Measurements from ENCODE around the gene GIPR. TPM values are rescaled to one million over a fixed set of nuclear protein-coding genes. Genes with fewer than 3 reads are reported as not detected.

GIPR gene
- total and polyA plus RNA-seq, 4 experiments from 2014 or later = 0.12 to 6.4 (median 6.1) TPM; not detected in 1

DNA sequence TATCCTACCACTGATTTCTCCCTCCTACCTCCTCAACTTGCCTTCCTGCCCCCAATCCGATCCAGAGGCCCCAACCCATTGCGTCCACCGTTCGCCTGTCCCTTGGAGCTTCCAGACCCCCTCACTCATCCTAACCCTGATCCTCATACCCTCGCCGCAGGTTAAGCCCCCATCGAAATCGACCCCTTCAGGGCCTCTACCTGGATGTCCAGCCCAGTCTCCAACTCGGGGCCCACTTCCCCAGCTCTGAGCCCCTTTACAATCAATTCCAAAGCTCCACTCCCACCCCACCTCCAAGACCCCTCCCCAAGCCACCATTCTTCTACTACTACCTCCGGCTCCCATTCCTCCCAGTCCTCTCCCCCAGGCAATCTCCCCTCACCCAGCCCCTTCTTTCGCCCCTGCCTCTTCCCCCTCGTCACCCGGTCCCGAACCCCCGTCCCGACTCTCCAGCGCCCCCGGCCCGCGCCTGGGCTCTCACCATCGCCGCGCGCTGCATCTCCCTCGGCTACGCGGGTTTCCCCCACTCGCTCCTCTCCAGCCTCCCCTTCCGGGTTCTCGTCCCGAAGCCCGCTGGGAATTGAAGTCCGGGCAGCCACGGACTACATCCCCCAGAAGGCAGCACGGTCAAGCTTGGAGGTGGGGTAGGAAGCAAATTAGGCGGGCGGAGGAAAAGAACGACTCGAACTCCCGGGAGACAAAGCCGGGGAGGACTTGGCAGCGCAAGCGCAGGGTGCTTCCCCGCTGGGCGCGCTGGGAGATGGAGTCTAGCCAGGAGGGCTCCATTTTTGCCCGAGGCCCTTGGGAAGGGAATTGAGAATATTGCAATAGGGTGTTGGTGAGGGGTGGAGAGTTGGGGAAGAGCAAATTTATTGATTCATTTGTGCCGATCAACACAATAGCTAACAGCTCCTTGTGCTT is 62.6 kb downstream of the GIPR start, which contains the start of gene FBXO46:
TSS of gene FBXO46 (minus strand) at position 529 of the 921 bp plus-strand sequence. CDS start 17,401 bp downstream, outside the sequence.
- no peaks in the 10 kb centered on the region for H3K9me3 Mint-ChIP-seq
- peak within 1 kb of the TSS; percentile 89 to 100 (median 93) for H3K4me3 Mint-ChIP-seq
- H3K27ac Mint-ChIP-seq = peak within 1 kb of the TSS; percentile 83 to 96 (median 94)

More for the DNA sequence above, 62.6 kb downstream of the GIPR start, which contains the start of gene FBXO46:
- no peaks in the 10 kb centered on the region for H3K9me3 ChIP-seq (ENCODE audit: control insufficient read depth in 1 of 2, low read length in 2 of 2)
- ChIA-PET POLR2A (ENCODE audit: partially characterized antibody) (interaction anchor here (0.6 to 2.9 kb wide), 13 partner anchors 10 to 1545 kb away, joined by 3 to 55 read pairs (median 4); partner anchors contain the start of genes IRF2BP1, OPA3, PPP1R37 and QPCTL), CTCF (ENCODE audit: partially characterized antibody) (interaction anchor here (1.0 to 2.4 kb wide), 7 partner anchors 14 to 245 kb away, joined by 3 to 14 read pairs (median 7); partner anchors contain the start of genes QPCTL, SIX5 and SNRPD2)
- no peaks in the 10 kb centered on the region for H3K27me3 Mint-ChIP-seq
- peak within 1 kb of the TSS; percentile 68 to 97 for H3K4me3 ChIP-seq (ENCODE audit: low read length in 2 of 2)
- H3K4me1 Mint-ChIP-seq = peaks cover 16 to 51% (median 30%) of the 10 kb centered on the region in 4 donors
- DNase-seq = peak; percentile 90 to 97 (median 92)
- intact Hi-C loops (cut with micrococcal nuclease) = loop anchor here (1.0 to 5.0 kb wide), 5 partner anchors 13 to 638 kb away; partner anchors contain the start of genes PPP1R37, QPCTL, SIX5 and SYMPK
- H3K27me3 ChIP-seq (ENCODE audit: insufficient read depth, low read length) = no peaks in the 10 kb centered on the region
- no peaks in the 10 kb centered on the region for H3K36me3 ChIP-seq (ENCODE audit: insufficient read depth, low read length)
- H3K4me1 ChIP-seq (ENCODE audit: insufficient read depth, low read length) = peaks cover 35% of the 10 kb centered on the region
- peak within 1 kb of the TSS; percentile 89 for H3K27ac ChIP-seq (ENCODE audit: low read depth, low read length)
- H3K36me3 Mint-ChIP-seq = peaks cover 4 to 6% of the 10 kb centered on the region in 2 donors

Small RNA genes within 50 kb of the gene (microRNA-seq; reads per million reads assigned to microRNA genes)
- gene MIR330 (ENCODE audit: borderline microRNAs expressed, borderline number of aligned reads, borderline replicate concordance) (126 reads per million, percentile 71 among the genes with 10 or more reads in this experiment), gene MIR642A (ENCODE audit: borderline microRNAs expressed, borderline number of aligned reads, borderline replicate concordance) (not detected), gene MIR642B (ENCODE audit: borderline microRNAs expressed, borderline number of aligned reads, borderline replicate concordance) (not detected)

Other genes with a start within 250 kb of the GIPR start
- 10 to 100 TPM; 46.6 to 46.9 TPM for gene ERCC1, start 244.3 kb upstream of the GIPR start, total RNA-seq
- 10 to 100 TPM; 36.2 to 38.3 TPM for gene ERCC1, start 244.3 kb upstream of the GIPR start, polyA plus RNA-seq
- 1 to 10 TPM; 4.2 to 4.7 TPM for gene FOSB, start 200.2 kb upstream of the GIPR start, total RNA-seq
- gene FOSB, start 200.2 kb upstream of the GIPR start, polyA plus RNA-seq = 10 to 100 TPM; 12.5 to 17.1 TPM
- gene RTN2, start 171.2 kb upstream of the GIPR start, total RNA-seq = 1 to 10 TPM in 1 of 2 experiments, under 1 TPM in 1; 0.14 to 1.1 TPM
- gene RTN2, start 171.2 kb upstream of the GIPR start, polyA plus RNA-seq = under 1 TPM in 1 of 2 donors, not detected in 1; 0.48 TPM
- 1 to 10 TPM; 5.8 to 7.9 TPM for gene PPM1N, start 169.8 kb upstream of the GIPR start, total RNA-seq
- gene PPM1N, start 169.8 kb upstream of the GIPR start, polyA plus RNA-seq = 1 to 10 TPM; 3.7 to 4.0 TPM
- gene VASP, start 160.7 kb upstream of the GIPR start, total RNA-seq = 10 to 100 TPM; 89.8 to 92.8 TPM
- gene VASP, start 160.7 kb upstream of the GIPR start, polyA plus RNA-seq = 10 to 100 TPM; 49.1 to 53.4 TPM
- gene OPA3, start 83.4 kb upstream of the GIPR start, total RNA-seq = 10 to 100 TPM in 1 of 2 experiments, 1 to 10 TPM in 1; 9.9 to 10.8 TPM
- 10 to 100 TPM in 1 of 2 donors, 1 to 10 TPM in 1; 4.4 to 12.9 TPM for gene OPA3, start 83.4 kb upstream of the GIPR start, polyA plus RNA-seq
- gene GPR4, start 66.0 kb upstream of the GIPR start, total RNA-seq = not detected
- gene GPR4, start 66.0 kb upstream of the GIPR start, polyA plus RNA-seq = not detected
- 10 to 100 TPM; 76.7 to 78.0 TPM for gene EML2, start 28.8 kb upstream of the GIPR start, total RNA-seq
- gene EML2, start 28.8 kb upstream of the GIPR start, polyA plus RNA-seq = 10 to 100 TPM; 11.0 to 20.8 TPM
- 100 to 1,000 TPM; 380 to 406 TPM for gene SNRPD2, start 23.7 kb downstream of the GIPR start, total RNA-seq
- gene SNRPD2, start 23.7 kb downstream of the GIPR start, polyA plus RNA-seq = 1,000 to 10,000 TPM in 1 of 2 donors, 100 to 1,000 TPM in 1; 956 to 1,238 TPM
- 10 to 100 TPM; 10.8 to 11.4 TPM for gene QPCTL, start 24.4 kb downstream of the GIPR start, total RNA-seq
- 1 to 10 TPM in 1 of 2 donors, under 1 TPM in 1; 0.94 to 1.5 TPM for gene QPCTL, start 24.4 kb downstream of the GIPR start, polyA plus RNA-seq
- gene FBXO46, start 62.7 kb downstream of the GIPR start, total RNA-seq = 10 to 100 TPM; 33.1 to 37.3 TPM
- 10 to 100 TPM in 1 of 2 donors, 1 to 10 TPM in 1; 3.7 to 17.2 TPM for gene FBXO46, start 62.7 kb downstream of the GIPR start, polyA plus RNA-seq
- not detected for gene MEIOSIN, start 65.2 kb downstream of the GIPR start, total RNA-seq
- not detected for gene MEIOSIN, start 65.2 kb downstream of the GIPR start, polyA plus RNA-seq
- 1 to 10 TPM; 1.5 to 1.7 TPM for gene SIX5, start 101.0 kb downstream of the GIPR start, total RNA-seq
- under 1 TPM in 1 of 2 donors, not detected in 1; 0.08 TPM for gene SIX5, start 101.0 kb downstream of the GIPR start, polyA plus RNA-seq
- gene DMPK, start 114.3 kb downstream of the GIPR start, total RNA-seq = 10 to 100 TPM; 30.8 to 32.9 TPM
- 1 to 10 TPM in 1 of 2 donors, not detected in 1; 1.3 TPM for gene DMPK, start 114.3 kb downstream of the GIPR start, polyA plus RNA-seq
- gene DMWD, start 124.6 kb downstream of the GIPR start, total RNA-seq = 10 to 100 TPM; 49.3 to 52.6 TPM
- 10 to 100 TPM in 1 of 2 donors, 1 to 10 TPM in 1; 6.9 to 11.7 TPM for gene DMWD, start 124.6 kb downstream of the GIPR start, polyA plus RNA-seq
- gene RSPH6A, start 147.1 kb downstream of the GIPR start, total RNA-seq = under 1 TPM; 0.29 to 0.39 TPM
- not detected for gene RSPH6A, start 147.1 kb downstream of the GIPR start, polyA plus RNA-seq
- 10 to 100 TPM; 93.9 to 98.2 TPM for gene SYMPK, start 194.9 kb downstream of the GIPR start, total RNA-seq
- gene SYMPK, start 194.9 kb downstream of the GIPR start, polyA plus RNA-seq = 10 to 100 TPM in 1 of 2 donors, 1 to 10 TPM in 1; 6.0 to 17.5 TPM
- not detected for gene FOXA3, start 196.1 kb downstream of the GIPR start, total RNA-seq
- not detected for gene FOXA3, start 196.1 kb downstream of the GIPR start, polyA plus RNA-seq
- gene IRF2BP1, start 217.9 kb downstream of the GIPR start, total RNA-seq = 10 to 100 TPM; 33.7 to 35.8 TPM
- 1 to 10 TPM; 2.4 to 8.2 TPM for gene IRF2BP1, start 217.9 kb downstream of the GIPR start, polyA plus RNA-seq
- 10 to 100 TPM; 12.9 to 15.1 TPM for gene MYPOP, start 234.4 kb downstream of the GIPR start, total RNA-seq
- gene MYPOP, start 234.4 kb downstream of the GIPR start, polyA plus RNA-seq = under 1 TPM; 0.10 to 0.87 TPM
- not detected for gene NANOS2, start 246.6 kb downstream of the GIPR start, total RNA-seq
- not detected for gene NANOS2, start 246.6 kb downstream of the GIPR start, polyA plus RNA-seq